Measurements from ENCODE around the gene POLE.

POLE gene

GRCh38 chr12:132648616-132649225, 38.4 kb downstream of the POLE start:
- no peak for DNase-seq

- no peak for DNase-seq
These were observed 39.3 kb downstream of the POLE start for GRCh38 chr12:132647858-132648257.

- no peak for DNase-seq
These were observed 40.3 kb downstream of the POLE start for GRCh38 chr12:132646850-132647249.

GRCh38 chr12:132642846-132643835, 44.0 kb downstream of the POLE start:
- no peak for DNase-seq

- DNase-seq: no peak
These were observed 45.1 kb downstream of the POLE start for GRCh38 chr12:132641811-132642650.

GRCh38 chr12:132640936-132641335, 46.2 kb downstream of the POLE start:
- DNase-seq: no peak

- no peak for DNase-seq
These were observed 47.1 kb downstream of the POLE start for GRCh38 chr12:132639956-132640520.

GRCh38 chr12:132638541-132639408, 48.4 kb downstream of the POLE start:
- no peak for DNase-seq

- DNase-seq: no peak
These were observed 49.3 kb downstream of the POLE start for GRCh38 chr12:132637811-132638210.

- no peak for DNase-seq
These were observed 51.8 kb downstream of the POLE start for GRCh38 chr12:132635076-132635955.

- DNase-seq: no peak
These were observed 52.6 kb downstream of the POLE start for GRCh38 chr12:132634411-132634990.

- no peak for DNase-seq
These were observed 53.2 kb downstream of the POLE start for GRCh38 chr12:132633901-132634300.

GRCh38 chr12:132633398-132633797, 53.7 kb downstream of the POLE start:
- DNase-seq: no peak

- no peak for DNase-seq
These were observed 54.5 kb downstream of the POLE start for GRCh38 chr12:132632521-132633228.

- DNase-seq: no peak
These were observed 55.5 kb downstream of the POLE start for GRCh38 chr12:132631666-132632065.

GRCh38 chr12:132630672-132631071, 56.5 kb downstream of the POLE start:
- DNase-seq: no peak

GRCh38 chr12:132629330-132629729, 57.8 kb downstream of the POLE start:
- no peak for DNase-seq

- DNase-seq: no peak
These were observed 61.3 kb downstream of the POLE start for GRCh38 chr12:132625731-132626430.
